HG03039 (cell line): ENCODE results near the gene PPP1R27.
"Not testable (repeated sequence)": the region's sequence is repeated elsewhere in the genome, so short reads cannot be mapped to it uniquely, and the experiment has no call there.

Source experiments
- ATAC-seq: cut with Tn5 transposase; IDR thresholded peaks from one replicate; pipeline ENCODE4 v1.9.1; 2021; ENCODE audit warnings: mild to moderate bottlenecking, moderate library complexity; ENCODE audit not compliant: unreplicated experiment

PPP1R27 gene

GRCh38 chr17:81842725-81843504 is 8.1 kb upstream of the PPP1R27 start:
- ATAC-seq = no peak

DNA sequence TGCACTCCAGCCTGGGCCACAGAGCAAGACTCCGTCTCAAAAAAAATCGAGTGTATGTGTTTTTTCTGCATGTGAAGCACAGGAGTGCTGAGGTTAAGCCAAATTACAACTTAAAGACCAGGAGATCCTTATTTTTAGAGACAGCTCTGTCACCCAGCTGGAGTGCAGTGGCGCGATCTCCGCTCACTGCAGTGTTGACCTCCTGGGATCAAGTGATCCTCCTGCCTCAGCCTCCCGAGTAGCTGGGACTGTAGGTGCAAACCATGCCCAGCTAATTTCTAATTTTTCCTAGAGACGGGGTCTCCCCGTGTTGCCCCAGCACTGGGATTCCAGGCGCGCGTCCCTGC is 7.5 kb upstream of the PPP1R27 start:
- ATAC-seq = no peak

GRCh38 chr17:81841866-81842265 is 7.0 kb upstream of the PPP1R27 start:
- ATAC-seq = no peak

- ATAC-seq = no peak
These were observed 6.3 kb upstream of the PPP1R27 start for GRCh38 chr17:81840826-81841778.

GRCh38 chr17:81840059-81840458 is 5.2 kb upstream of the PPP1R27 start:
- not testable (repeated sequence) for ATAC-seq

DNA sequence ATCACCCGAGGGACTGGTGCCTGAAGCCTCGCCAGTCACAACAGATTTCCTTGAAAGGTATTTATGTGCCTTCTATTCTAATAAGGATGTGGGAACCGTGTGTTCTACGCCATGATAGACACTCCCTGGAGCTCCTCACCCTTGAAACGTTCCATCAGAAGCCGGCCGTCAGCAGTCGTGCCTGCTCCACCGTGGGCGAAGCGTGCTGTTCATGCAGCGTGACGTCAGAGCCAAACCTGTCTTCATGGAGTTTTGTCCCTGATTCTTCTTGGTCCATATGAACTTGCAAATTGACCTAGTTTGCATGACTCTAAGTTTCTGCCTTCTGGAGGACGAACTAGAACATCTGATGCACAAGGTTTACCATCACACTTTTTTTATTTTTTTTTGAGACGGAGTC is 4.5 kb upstream of the PPP1R27 start:
- ATAC-seq = no peak

DNA sequence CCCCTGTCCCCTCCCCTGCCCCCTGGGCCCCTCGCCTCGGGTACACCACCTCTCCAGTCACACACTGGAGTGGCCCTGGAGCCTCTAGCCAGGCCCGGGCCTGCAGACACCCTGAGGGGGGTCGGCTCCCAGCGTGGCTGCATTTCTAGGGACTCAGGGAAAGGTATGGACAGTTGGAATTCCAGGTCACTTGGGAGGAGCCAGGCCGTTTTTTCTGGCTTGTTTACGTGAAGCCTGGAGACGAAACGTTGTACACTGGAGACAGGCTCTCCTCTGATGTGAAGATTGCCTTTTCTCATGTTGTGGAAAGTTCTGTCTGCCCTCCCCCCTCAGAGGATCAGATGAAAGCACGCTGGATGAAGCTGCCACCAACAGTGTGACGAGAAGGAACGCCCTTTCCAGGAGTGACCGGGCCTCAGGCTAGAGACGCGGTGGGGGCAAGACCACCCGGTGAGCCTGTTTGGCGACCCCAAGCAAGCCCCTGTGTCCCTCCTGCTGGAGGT is 4.0 kb upstream of the PPP1R27 start:
- ATAC-seq = no peak

GRCh38 chr17:81837641-81838040 is 2.8 kb upstream of the PPP1R27 start:
- no peak for ATAC-seq

DNA sequence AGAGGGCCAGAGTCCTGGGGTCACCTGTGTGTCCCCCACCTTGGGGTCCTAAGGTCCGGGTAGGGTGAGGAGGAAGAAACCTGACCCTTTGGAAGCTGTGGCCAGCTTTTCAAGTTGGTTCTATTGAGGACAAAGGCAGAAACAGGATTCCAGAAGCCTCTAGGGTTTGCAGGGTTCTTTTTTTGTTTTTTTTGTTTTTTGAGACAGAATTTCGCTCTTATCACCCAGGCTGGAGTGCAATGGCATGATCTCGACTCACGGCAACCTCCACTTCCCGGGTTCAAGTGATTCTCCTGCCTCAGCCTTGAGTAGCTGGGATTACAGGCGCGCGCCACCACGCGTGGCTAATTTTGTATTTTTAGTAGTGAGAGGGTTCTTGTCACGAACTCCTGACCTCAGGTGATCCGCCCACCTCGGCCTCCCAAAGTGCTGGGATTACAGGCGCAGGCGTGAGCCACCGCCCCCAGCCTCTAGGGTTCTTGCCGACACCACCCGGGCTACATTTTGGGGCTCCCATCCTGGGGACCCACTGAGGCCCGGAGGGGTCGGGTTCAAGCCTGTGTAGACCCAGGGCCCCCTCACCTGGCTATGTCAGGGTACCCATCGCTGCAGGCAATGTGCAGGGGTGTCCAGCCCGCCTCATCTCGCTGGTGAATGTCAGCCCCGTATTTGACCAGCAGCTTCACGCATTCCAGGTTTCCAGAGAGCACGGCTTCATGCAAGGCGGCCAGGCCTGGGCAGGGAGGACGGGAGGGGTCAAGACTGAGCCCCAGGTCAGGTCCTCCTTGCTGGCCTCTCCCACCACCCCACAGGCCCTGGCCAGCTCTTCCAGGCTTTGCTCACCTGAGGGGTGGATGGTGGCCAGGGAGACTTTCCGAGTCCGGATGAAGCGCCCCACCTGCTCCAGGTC is 674 bp downstream of the PPP1R27 start:
- no peak for ATAC-seq

GRCh38 chr17:81833160-81833920 is 1.5 kb downstream of the PPP1R27 start, which contains the start of gene MCRIP1:
TSS of gene MCRIP1 (minus strand) at chr17:81833291. CDS start at chr17:81824506, 8,785 bp downstream.
- peak; percentile 74 for ATAC-seq

GRCh38 chr17:81832608-81833159 is 2.2 kb downstream of the PPP1R27 start:
- peak; percentile 6 for ATAC-seq

GRCh38 chr17:81831957-81832607 is 2.8 kb downstream of the PPP1R27 start:
- no peak for ATAC-seq

GRCh38 chr17:81831563-81831956 is 3.3 kb downstream of the PPP1R27 start:
- ATAC-seq = no peak

GRCh38 chr17:81829858-81830257 is 5.0 kb downstream of the PPP1R27 start:
- no peak for ATAC-seq

- no peak for ATAC-seq
These were observed 6.2 kb downstream of the PPP1R27 start for GRCh38 chr17:81828656-81829055.

GRCh38 chr17:81825841-81826466 is 8.9 kb downstream of the PPP1R27 start:
- ATAC-seq = no peak

DNA sequence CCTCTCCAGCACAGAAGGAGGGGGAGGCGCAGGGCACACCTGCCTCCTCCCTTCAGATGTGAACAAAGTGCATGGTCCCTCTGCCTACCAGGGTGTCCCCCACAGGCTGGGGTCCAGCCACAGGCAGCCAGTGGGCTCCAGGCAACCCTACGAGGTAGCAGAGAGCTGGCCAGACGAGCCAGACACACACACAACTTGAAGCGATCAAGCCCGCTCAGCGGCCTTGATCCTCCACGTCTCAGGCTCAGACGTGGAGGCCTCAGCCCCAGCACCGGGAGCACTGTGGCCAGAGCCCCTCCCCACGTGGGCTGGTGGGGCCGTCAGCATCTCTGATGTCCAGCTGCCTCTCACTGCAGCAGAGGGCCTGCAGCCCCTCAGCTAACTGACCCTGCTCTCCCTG is 10.3 kb downstream of the PPP1R27 start:
- no peak for ATAC-seq

- no peak for ATAC-seq
These were observed 10.9 kb downstream of the PPP1R27 start for GRCh38 chr17:81823820-81824550.
